GM19468 (cell line): ENCODE measurements around the gene SCN7A.
"Not testable (repeated sequence)": the region's sequence is repeated elsewhere in the genome, so short reads cannot be mapped to it uniquely, and the experiment has no call there.

Source experiments
- ATAC-seq: cut with Tn5 transposase; IDR thresholded peaks from one replicate; pipeline ENCODE4 v1.9.1; 2021; ENCODE audit warnings: mild to moderate bottlenecking, moderate library complexity, moderate number of reproducible peaks; ENCODE audit not compliant: unreplicated experiment; ENCODE audit errors: extremely low read depth

SCN7A gene

DNA sequence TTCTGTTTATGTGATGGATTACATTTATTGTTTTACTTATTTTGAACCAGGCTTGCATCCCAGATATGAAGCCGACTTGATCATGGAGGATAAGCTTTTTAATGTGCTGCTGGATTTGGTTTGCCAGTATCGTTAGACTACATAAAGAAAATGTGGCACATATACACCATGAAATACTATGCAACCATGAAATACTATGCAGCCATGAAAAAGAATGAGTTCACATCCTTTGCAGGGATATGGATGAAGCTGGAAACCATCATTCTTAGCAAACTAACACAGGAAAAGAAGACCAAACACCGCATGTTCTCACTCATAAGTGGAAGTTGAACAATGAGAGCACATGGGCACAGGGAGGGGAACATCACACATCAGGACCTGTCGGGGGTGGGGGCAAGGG, 38.2 kb downstream of the SCN7A start:
- ATAC-seq, result not testable (repeated sequence)

DNA sequence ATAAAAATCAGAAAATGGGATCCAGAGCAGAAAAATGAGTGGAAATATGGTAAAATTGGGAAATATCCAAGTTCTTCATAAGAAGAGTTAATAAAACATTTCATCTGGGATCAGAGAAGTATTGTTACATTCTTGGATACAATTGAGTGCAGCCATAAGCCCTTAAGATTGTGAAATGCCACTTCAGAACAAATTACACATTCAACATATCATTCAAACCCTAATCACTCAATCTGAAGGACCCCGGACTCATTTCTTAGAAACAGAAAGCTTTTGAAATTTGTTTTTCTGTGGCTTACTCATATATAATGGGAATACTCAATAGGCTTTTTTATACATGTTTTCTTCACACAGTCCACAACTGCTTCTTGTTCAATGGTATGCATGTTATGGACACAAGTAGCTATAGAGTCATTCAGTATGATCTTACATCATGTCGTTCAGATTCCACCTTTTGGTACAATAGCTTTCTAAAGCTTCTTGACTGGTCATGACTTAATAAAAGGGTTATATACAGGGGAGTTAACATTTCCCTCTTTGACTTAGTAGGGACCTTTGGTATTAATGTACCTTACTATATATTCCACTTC, 39.9 kb downstream of the SCN7A start:
- no peak for ATAC-seq

DNA sequence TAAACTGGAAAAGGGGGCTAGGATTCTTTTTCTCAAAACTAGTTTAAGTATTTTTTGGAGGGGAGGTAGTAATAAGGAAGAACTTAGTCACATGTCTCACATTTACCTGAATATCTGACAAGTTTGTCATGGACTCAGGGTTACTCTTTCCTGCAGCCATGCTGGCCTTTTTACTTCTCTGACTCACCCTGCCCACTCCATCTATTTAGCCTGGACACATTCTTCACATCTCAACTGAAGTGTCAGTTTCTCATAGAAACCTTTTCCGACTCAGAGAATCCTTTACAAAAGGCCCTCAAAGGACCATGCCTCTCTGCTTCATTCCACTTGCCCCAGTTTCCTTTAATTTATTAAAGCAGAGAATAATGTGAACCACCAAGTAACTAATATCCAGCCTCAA, 42.6 kb downstream of the SCN7A start:
- ATAC-seq, result no peak

DNA sequence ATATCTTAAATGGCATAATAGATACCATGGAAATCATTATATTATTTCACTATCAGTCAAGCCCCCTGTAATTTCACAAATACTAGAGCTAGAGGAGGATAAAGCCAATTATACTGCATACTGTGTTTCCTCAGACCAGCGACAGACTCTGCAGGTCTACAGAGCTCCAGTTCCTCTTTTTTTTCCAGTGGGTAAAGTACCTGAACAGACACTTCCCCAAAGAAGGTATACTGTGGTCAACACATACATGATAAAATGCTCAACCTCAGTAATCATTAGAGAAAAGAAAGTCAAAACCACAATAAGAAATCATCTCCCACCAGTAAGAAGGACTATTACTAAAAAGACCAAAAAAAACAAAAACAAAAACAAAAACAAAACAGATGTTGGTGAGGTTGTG, 44.6 kb downstream of the SCN7A start:
- ATAC-seq, result peak; percentile 70

DNA sequence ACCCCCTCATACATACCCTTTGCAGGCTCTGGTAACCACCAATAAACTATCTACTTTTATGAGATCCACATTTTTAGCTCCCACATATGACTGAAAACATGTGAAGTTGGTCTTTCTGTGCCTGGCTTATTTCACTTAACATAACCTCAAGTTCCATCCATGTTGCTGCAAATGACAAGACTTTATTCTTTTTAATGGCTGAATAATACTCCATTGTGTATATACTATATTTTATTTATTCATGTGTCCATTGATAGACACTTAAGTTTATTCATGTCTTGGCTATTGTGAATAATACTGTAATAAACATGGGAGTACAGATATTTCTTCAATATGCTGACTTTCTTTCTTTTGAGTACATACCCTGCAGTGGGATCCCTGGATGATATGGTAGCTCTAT, 45.9 kb downstream of the SCN7A start:
- no peak for ATAC-seq

DNA sequence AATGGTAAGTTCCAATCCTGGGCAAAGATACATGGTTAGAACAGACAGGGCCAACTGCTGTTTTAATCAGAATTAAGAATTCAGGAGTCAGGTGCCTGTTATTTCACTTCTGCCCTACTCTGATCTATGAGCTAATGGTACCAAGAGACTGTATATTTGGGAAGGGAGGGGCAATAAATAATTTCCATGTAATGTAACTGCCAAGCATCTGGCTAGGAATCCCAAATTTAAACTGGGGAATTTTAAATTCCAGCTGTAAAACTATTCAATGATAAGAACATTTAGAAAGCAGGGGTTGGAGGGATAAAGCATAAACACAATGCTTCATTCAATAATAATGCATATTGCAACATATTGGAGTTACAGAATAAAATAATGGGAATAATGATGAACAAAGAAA, 49.7 kb downstream of the SCN7A start:
- ATAC-seq, result no peak

DNA sequence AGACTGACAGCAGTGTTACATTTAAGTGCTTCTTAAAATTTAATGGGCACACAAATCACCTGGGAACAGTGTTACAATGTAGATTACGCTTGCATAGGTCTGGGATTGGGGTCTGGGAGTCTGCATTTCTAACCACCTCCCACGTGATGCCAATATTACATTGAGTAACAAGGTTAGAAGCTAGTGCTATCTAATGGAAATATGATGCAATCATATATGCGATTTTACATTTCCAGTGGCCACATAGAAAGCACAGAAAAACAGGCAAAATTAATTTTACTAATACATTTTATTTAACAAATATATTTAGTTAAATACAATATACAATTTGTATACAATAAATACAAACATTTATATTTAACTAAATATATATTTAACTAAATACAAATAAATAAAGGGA, 53.7 kb downstream of the SCN7A start:
- no peak for ATAC-seq

DNA sequence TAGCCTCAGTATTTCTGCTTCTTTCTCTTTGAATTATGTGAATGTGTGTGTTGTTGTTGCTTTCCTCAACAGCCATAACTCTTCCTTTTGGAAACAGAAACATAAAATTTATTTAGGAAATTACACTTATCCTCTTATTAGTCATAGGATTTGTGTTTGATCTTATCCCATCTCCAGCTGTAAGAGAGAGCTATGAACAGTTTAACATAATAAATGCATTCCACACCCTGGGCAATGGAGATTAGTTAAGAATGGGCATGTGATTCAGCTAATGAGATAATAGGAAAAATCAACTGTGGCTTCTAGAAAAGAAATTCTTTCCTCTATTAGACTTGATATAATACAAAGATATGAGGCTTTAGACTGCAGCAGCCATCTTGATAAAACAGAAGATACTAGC, 55.0 kb downstream of the SCN7A start:
- ATAC-seq, result no peak

DNA sequence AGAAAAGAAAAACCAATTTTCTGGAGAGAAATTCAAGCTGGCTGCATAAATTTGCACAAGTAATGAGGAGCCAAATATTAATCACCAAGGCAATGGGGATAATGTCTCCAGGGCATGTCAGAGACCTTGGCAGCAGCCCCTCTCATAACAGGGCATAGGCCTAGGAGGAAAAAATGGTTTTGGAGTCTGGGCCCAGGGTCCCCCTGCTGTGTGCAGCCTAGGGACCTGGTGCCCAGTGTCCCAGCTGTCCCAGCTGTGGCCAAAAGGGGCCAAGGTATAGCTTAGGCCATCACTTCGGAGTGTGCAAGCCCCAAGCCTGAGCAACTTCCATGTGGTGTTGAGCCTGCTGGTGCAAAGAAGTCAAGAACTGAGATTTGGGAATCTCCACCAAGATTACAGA, 57.1 kb downstream of the SCN7A start:
- ATAC-seq, result no peak

DNA sequence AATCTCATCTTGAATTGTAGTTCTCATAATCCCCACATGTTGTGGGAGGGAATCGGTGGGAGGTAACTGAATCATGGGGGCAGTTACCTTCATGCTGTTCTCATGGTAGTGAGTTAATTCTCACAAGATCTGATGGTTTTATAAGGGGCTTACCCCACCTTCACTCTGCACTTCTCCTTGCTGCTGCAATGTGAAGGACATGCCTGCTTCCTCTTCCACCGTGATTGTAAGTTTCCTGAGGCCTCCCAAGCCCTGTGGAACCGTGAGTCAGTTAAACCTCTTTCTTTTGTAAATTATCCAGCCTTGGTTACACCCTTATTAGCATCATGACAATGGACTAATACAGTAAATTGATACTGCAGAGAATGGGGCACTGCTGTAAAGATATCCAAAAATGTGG, 57.9 kb downstream of the SCN7A start:
- no peak for ATAC-seq

DNA sequence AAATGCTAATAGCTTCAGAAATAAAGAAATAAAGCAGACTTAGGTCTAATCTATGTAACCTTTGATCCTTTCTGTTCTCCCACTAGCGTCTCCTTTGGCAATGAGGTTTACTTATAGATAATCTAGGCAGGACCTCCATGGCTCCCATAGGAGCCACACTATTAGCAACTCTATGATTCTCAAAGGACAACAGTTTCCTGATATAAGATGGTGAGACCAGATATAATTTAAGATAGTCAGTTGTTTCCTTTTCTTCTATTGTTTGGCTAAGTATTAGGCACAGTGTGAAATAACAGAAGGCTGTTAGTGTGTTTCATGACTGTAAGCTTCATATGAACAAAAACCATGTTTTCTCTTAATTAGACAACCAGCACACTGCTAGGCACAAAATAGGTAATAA, 59.6 kb downstream of the SCN7A start:
- ATAC-seq, result no peak

DNA sequence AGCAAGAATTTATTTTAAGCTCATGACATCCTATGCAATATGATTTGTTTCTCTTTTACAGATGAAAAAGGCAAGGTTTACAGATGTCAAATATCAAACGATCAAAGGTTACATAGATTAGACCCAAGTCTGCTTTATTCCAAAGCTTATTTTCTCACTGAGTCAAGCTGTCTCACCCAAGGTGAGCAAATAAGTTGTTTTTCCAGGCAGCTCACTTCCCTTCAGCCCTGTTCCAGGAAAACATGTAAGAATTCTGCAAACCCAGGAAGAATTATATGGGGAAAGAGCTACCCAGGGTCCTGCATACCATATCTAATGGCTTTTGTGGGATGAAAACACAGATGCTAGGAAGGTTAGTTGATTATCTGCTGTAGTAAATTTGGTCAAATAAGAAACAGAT, 60.6 kb downstream of the SCN7A start:
- no peak for ATAC-seq

DNA sequence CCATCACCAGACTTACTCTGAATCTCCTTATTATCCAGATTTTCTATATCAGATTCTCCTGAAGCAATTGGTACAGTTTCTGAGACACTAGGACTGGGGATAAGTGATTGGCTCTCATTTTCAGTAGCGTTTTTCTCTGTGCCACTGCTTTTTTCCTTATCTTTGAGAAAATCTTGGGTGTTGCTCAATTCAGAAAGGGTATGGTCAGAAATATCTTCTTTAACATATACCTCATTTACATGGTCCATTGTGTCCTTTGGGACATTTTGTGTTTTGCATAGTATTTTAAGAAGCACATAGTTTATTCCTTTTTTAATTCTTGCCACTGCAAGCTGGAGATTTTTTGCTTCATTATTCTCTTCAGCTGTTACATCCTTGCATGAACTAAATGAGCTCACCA, 61.7 kb downstream of the SCN7A start:
- ATAC-seq, result no peak

DNA sequence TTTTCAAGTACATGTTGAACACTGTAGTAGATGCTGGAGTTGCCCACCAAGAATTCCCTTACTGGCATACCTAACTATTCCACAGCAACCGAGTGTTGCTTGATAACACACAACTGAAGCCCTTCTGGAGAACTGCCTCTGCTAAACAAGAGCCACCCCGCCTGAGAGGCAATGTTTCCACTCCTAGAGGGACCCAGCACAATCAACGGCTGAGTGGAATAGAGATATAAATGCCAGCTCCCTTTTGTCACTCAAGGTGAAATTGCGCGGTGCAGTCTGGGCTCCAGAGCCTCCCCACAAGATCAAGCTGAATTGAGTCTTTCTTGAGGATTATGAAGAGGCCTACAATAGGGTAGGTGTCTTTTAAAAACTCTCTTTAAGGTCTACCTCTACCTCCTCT, 69.2 kb downstream of the SCN7A start:
- ATAC-seq, result no peak

DNA sequence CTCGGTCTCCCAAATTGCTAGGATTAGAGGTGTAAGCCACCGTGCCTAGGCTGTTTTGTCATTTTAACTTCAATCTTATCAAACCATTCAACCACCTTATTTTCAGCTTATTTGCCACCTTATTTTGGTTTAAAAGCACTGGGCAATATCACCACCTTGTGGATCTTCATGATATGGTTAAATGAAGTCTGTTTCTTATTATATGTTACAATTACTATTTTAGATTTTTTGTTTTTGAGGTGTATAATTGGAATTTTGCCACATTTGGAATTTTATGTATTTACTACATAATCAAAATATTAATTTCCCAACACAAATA, 74.5 kb downstream of the SCN7A start:
- no peak for ATAC-seq

DNA sequence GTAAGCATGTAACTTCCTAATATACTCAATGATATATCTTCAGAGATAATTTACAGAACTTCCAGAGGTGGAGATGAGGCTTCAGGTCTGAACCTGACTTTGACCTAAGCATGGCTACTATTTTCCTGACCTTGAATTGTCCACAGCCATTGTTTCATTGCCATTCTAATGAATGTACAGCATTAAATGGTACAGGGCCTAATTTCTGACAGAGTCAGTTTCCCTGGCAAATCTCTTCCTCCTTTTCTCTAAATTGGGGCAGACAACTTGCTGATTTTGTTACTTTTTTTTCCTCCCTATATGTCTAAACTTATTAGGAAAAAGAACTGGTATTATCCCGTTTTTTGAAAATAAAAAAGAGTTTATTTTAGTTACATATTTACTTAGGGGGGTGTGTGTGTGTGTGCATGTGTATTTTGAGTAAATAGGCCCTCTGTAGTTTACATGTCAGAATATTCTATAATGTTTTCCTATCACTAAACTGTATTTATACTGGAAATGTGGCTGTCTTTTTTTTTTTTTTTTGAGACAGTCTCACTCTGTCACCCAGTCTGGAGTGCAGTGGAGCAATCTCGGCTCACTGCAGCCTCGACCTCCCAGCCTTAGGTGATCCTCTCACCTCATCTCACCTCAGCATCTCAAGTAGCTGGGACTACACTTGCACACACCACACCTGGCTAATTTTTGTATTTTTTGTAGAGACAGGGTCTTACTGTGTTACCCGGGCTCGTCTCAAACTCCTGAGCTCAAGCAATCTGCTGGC, 75.0 kb downstream of the SCN7A start:
- ATAC-seq, result no peak

DNA sequence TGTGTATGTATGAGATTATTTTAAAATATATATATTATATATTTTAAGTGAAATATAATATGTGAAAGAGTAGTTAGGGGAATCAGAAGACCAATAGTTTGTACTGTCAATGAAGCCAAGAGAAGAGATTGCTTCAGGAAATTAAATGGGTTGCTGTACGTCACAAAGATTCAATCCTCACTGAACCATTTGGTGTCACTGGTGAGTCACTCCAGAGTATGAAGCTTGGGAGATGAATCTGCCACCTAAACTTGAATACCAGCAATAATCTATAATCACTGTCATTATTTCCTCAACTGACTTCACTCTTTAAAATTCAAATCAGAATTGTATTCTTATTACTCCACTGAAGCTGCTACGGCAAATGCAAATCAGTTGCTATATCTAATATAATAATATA, 76.4 kb downstream of the SCN7A start:
- ATAC-seq, result no peak

DNA sequence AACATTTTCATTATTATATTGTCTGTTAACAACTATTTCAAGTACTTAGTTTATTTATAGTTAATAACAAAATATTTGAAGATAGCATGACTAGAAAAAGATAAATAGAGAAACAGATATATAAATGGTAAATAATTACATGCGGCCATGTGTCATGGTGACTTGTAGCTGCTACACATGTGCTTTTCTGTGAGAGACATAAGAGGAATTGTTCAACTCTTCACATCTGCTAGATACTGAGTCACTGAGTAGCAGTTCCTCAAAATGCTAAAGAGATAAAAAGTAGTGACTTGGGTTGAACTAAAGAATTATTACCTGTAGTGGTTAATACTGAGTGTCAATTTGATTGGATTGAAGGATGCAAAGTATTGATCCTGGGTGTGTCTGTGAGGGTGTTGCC, 80.8 kb downstream of the SCN7A start:
- ATAC-seq, result no peak

DNA sequence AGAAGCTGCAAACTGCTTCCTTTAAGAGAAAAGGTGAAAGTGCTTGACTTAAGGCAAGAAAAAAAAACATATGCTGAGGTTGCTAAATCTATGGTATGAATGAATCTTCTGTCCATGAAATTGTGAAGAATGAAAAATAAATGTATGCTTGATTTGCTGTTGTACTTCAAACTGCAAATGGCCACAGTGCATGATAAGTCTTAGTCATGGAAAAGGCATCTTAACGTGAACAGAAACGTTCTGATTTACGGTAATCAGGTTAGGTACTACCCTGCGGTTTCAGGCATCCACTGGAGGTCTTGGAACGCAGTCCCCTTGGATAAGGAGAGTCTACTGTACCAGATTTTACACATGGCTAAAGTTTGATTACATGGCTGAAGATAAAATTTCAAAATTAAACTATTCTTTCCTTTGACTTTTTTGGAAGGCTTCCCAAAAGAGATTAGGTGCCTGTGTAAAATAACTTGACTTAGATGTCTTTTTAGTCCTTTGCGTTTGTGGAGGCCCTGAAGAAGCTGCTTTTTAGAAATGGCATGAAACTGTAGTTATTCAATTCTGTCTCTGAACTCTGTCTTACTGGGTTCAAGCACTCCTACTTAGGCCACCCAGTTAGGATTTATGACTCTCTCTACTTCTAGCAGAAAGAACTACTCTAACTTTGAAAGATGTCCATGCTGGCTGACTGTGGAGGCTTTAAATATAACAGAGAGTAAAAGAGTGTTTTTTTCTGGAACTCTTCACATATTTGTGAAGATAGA, 82.4 kb downstream of the SCN7A start:
- ATAC-seq, result no peak

DNA sequence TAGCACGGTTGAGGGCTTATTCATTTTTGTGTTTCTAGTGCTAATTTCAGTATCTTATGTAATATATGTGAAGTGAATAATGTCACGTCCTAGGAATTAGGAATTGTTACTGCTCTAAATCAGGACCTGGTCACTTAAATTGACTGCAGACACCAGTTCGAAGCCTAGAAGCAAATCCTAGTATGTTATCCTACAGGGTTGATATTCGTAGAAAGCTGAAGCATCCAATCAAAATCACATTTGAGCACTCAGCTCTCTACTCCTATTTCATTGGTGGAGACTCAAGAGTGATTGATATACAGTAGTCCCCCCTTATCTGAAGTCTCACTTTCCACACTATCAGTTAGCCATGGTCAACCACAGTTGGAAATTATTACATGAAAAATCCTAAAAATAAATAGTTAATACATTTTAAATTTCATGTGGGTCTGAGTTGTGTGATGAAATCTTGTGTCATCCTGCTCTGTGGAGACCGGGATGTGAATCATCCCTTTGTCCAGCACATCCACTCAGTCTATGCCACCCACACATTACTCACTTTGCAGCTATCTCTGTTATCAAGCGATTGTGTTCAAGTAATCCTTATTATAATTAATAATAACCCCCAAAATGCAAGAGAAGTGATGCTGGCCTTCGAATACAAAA, 83.1 kb downstream of the SCN7A start:
- ATAC-seq, result no peak

DNA sequence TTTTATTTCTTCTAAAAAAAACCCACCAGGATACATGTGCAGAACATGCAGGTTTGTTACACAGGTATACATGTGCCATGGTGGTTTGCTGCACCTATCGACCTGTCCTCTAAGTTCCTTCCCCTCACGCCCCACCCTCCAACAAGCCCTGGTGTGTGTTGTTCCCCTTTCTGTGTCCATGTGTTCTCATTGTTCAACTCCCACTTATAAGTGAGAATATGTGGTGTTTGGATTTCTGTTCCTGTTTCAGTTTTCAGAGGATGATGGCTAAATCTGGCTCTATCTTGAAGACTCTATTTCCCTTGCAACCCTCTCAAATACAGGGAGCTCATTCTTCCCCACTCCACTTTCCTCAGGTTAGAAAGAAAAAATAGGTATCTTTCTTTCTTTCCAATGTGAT, 86.3 kb downstream of the SCN7A start:
- ATAC-seq, result not testable (repeated sequence)
